ENCODE results near the gene PDLIM5. TPM values are rescaled to one million over a fixed set of nuclear protein-coding genes. Genes with fewer than 3 reads are reported as not detected.

The PDLIM5 gene
- total RNA-seq, 4 donors from 2014 or later, result 62.9 to 133 (median 110) TPM

- in situ Hi-C loops (cut with MboI; ENCODE audit: low pct_ligation_motif_present in 1 of 4, low pct_unique_long_range_greater_than_20kb in 1 of 4, low sequenced_read_pairs in 3 of 4), result no loop called here
- H3K27me3 ChIP-seq, result no peaks in the 10 kb centered on the region
- DNase-seq, result no peak
- H3K9me3 ChIP-seq, result no peaks in the 10 kb centered on the region
- intact Hi-C loops (cut with DNase I; ENCODE audit: low total_unique reads), result no loop called here
- TF ChIP-seq POLR2A (IDR thresholded peaks at IDR 0.05) (no peak), EP300 (IDR thresholded peaks at IDR 0.05; ENCODE audit: low read depth) (no peak), CTCF (IDR thresholded peaks at IDR 0.05) (no peak), POLR2AphosphoS5 (IDR thresholded peaks at IDR 0.05) (no peak)
- H3K4me1 ChIP-seq, result peaks cover 0 to 21% (median 6%) of the 10 kb centered on the region in 4 donors
- WGBS, 2 donors (ENCODE audit: low coverage in 1 of 2), result 88 to 97% methylated on average over 3 of the region's 3 CpGs
- H3K36me3 ChIP-seq, result no peaks in the 10 kb centered on the region
- no peak overlapping the region for H3K27ac ChIP-seq
- H3K4me3 ChIP-seq, result no peak overlapping the region
Measured at GRCh38 chr4:94546949-94547348, 95.2 kb downstream of the PDLIM5 start.

GRCh38 chr4:94548571-94548970 lies 96.8 kb downstream of the PDLIM5 start:
- no peak for DNase-seq
- 38 to 42% methylated on average over 1 of the region's 1 CpG for WGBS, 2 donors (ENCODE audit: low coverage in 1 of 2)
- intact Hi-C loops (cut with DNase I; ENCODE audit: low total_unique reads), result no loop called here
- no peaks in the 10 kb centered on the region for H3K36me3 ChIP-seq
- H3K27ac ChIP-seq, result peak overlapping the region in 1 of 4 donors; percentile 15
- no peak overlapping the region for H3K4me3 ChIP-seq
- H3K4me1 ChIP-seq, result peaks cover 0 to 21% (median 6%) of the 10 kb centered on the region in 4 donors
- TF ChIP-seq CTCF (IDR thresholded peaks at IDR 0.05), result no peak
- no peak for TF ChIP-seq POLR2A (IDR thresholded peaks at IDR 0.05)
- no peak for TF ChIP-seq POLR2AphosphoS5 (IDR thresholded peaks at IDR 0.05)
- TF ChIP-seq EP300 (IDR thresholded peaks at IDR 0.05; ENCODE audit: low read depth), result no peak
- no peaks in the 10 kb centered on the region for H3K9me3 ChIP-seq
- in situ Hi-C loops (cut with MboI; ENCODE audit: low pct_ligation_motif_present in 1 of 4, low pct_unique_long_range_greater_than_20kb in 1 of 4, low sequenced_read_pairs in 3 of 4), result no loop called here
- H3K27me3 ChIP-seq, result no peaks in the 10 kb centered on the region

- no peak overlapping the region for H3K27ac ChIP-seq
- H3K27me3 ChIP-seq, result no peaks in the 10 kb centered on the region
- peaks cover 0 to 18% (median 6%) of the 10 kb centered on the region in 4 donors for H3K4me1 ChIP-seq
- no peaks in the 10 kb centered on the region for H3K36me3 ChIP-seq
- TF ChIP-seq EP300 (IDR thresholded peaks at IDR 0.05; ENCODE audit: low read depth) (no peak), CTCF (IDR thresholded peaks at IDR 0.05) (no peak), POLR2AphosphoS5 (IDR thresholded peaks at IDR 0.05) (no peak), POLR2A (IDR thresholded peaks at IDR 0.05) (no peak)
- H3K9me3 ChIP-seq, result no peaks in the 10 kb centered on the region
- intact Hi-C loops (cut with DNase I; ENCODE audit: low total_unique reads) (no loop called here), in situ Hi-C loops (cut with MboI; ENCODE audit: low pct_ligation_motif_present in 1 of 4, low pct_unique_long_range_greater_than_20kb in 1 of 4, low sequenced_read_pairs in 3 of 4) (no loop called here)
- whole genome bisulfite sequencing, 2 donors (ENCODE audit: low coverage in 1 of 2), result 91% methylated on average over 1 of the region's 1 CpG; no CpG with 5 or more reads in 1 of the 2 donors
- no peak for DNase-seq
- H3K4me3 ChIP-seq, result no peak overlapping the region
Measured at GRCh38 chr4:94550352-94550751, 98.6 kb downstream of the PDLIM5 start.

- TF ChIP-seq EP300 (IDR thresholded peaks at IDR 0.05; ENCODE audit: low read depth) (no peak), POLR2AphosphoS5 (IDR thresholded peaks at IDR 0.05) (no peak), POLR2A (IDR thresholded peaks at IDR 0.05) (no peak), CTCF (IDR thresholded peaks at IDR 0.05) (no peak)
- Histone ChIP-seq H3K27me3 (no peaks in the 10 kb centered on the region), H3K27ac (no peak overlapping the region), H3K36me3 (no peaks in the 10 kb centered on the region), H3K9me3 (no peaks in the 10 kb centered on the region), H3K4me3 (no peak overlapping the region), H3K4me1 (peaks cover 0 to 13% (median 6%) of the 10 kb centered on the region in 4 donors)
- 95 to 98% methylated on average over 1 of the region's 1 CpG for WGBS, 2 donors (ENCODE audit: low coverage in 1 of 2)
- DNase-seq, result no peak
- in situ Hi-C loops (cut with MboI; ENCODE audit: low pct_ligation_motif_present in 1 of 4, low pct_unique_long_range_greater_than_20kb in 1 of 4, low sequenced_read_pairs in 3 of 4) (no loop called here), intact Hi-C loops (cut with DNase I; ENCODE audit: low total_unique reads) (loop anchor here (1.0 kb wide), 1 partner anchor 23 kb away; no protein-coding TSS in a partner anchor)
Measured at GRCh38 chr4:94550851-94551250, 99.1 kb downstream of the PDLIM5 start.

All from transverse colon (tissue), 4 donors.